Activated T-cell treated with anti-CD3 and anti-CD28 coated beads, Interleukin-2, amount 50 U/mL, for 4 hours (primary cell): Measurements from ENCODE around the gene SSBP3. TPM values are rescaled to one million over a fixed set of nuclear protein-coding genes. Genes with fewer than 3 reads are reported as not detected.

Experiments
- ATAC-seq, 2 donors: fragments of 200-7000 bp; cut with Tn5 transposase; one replicate each; pipeline ENCODE4 v1.10.0; 2021
- DNase-seq: peaks from one replicate; pipeline ENCODE4 v3.0.0-alpha.2; 2020
- H3K27me3 Mint-ChIP-seq: one replicate; pipeline ENCODE4 v1.8.0; 2021; ENCODE audit warnings: low read depth, mixed read lengths
- H3K36me3 Mint-ChIP-seq: one replicate; pipeline ENCODE4 v1.8.0; 2022; ENCODE audit warnings: mixed read lengths; ENCODE audit not compliant: insufficient read depth
- H3K4me1 Mint-ChIP-seq: one replicate; pipeline ENCODE4 v1.8.0; 2021; ENCODE audit warnings: low read depth, mixed read lengths
- H3K4me3 Mint-ChIP-seq: one replicate; pipeline ENCODE4 v1.8.0; 2021; ENCODE audit warnings: mild to moderate bottlenecking, moderate library complexity, mixed read lengths
- H3K9me3 Mint-ChIP-seq: one replicate; pipeline ENCODE4 v1.8.0; 2021; ENCODE audit warnings: mixed read lengths
- total RNA-seq, 3 donors: library from RNA; stranded (reverse); gene quantifications; one replicate each; pipeline ENCODE4 v1.2.1, GENCODE V29; 2021

SSBP3 gene
- total RNA-seq, 3 donors from 2014 or later: 36.2 to 39.1 (median 37.5) TPM

GRCh38 chr1:54180701-54181360, 225.4 kb downstream of the SSBP3 start:
- H3K4me1 Mint-ChIP-seq: no peaks in the 10 kb centered on the region
- ATAC-seq (no peak), DNase-seq (no peak)
- H3K9me3 Mint-ChIP-seq: no peaks in the 10 kb centered on the region
- H3K36me3 Mint-ChIP-seq: peaks cover 19% of the 10 kb centered on the region
- H3K27me3 Mint-ChIP-seq: no peaks in the 10 kb centered on the region
- H3K4me3 Mint-ChIP-seq: no peak overlapping the region

GRCh38 chr1:54178296-54179070, 227.7 kb downstream of the SSBP3 start:
- H3K9me3 Mint-ChIP-seq: no peaks in the 10 kb centered on the region
- no peak for DNase-seq
- peaks cover 15% of the 10 kb centered on the region for H3K36me3 Mint-ChIP-seq
- H3K4me3 Mint-ChIP-seq: no peak overlapping the region
- H3K4me1 Mint-ChIP-seq: no peaks in the 10 kb centered on the region
- H3K27me3 Mint-ChIP-seq: no peaks in the 10 kb centered on the region
- no peak for ATAC-seq

- ATAC-seq: no peak
- H3K27me3 Mint-ChIP-seq: no peaks in the 10 kb centered on the region
- peaks cover 11% of the 10 kb centered on the region for H3K36me3 Mint-ChIP-seq
- H3K4me1 Mint-ChIP-seq: no peaks in the 10 kb centered on the region
- no peak overlapping the region for H3K4me3 Mint-ChIP-seq
- no peaks in the 10 kb centered on the region for H3K9me3 Mint-ChIP-seq
- DNase-seq: no peak
Observed at GRCh38 chr1:54177726-54178125, 228.5 kb downstream of the SSBP3 start.

- no peak overlapping the region for H3K4me3 Mint-ChIP-seq
- no peaks in the 10 kb centered on the region for H3K4me1 Mint-ChIP-seq
- no peaks in the 10 kb centered on the region for H3K27me3 Mint-ChIP-seq
- ATAC-seq (no peak), DNase-seq (no peak)
- H3K36me3 Mint-ChIP-seq: peaks cover 12% of the 10 kb centered on the region
- H3K9me3 Mint-ChIP-seq: no peaks in the 10 kb centered on the region
Observed at GRCh38 chr1:54176621-54177327, 229.4 kb downstream of the SSBP3 start.

Other genes with a start within 250 kb of the SSBP3 start
- gene CYB5RL, start 206.4 kb downstream of the SSBP3 start, total RNA-seq: 1 to 10 TPM; 7.2 to 8.3 (median 7.7) TPM
- gene MRPL37, start 206.2 kb downstream of the SSBP3 start, total RNA-seq: 100 to 1,000 TPM; 172 to 194 (median 185) TPM
- under 1 TPM; 0.25 to 0.35 (median 0.34) TPM for gene ACOT11, start 141.8 kb upstream of the SSBP3 start, total RNA-seq
- gene FAM151A, start 217.1 kb upstream of the SSBP3 start, total RNA-seq: not detected
- under 1 TPM in 1 of 3 donors, not detected in 2; 0.08 TPM for gene MROH7, start 235.4 kb upstream of the SSBP3 start, total RNA-seq